SK-N-SH (cell line): ENCODE measurements around the gene LMO7. TPM values are rescaled to one million over a fixed set of nuclear protein-coding genes. Genes with fewer than 3 reads are reported as not detected.

Experiments
- CTCF ChIA-PET: fragments of 300-600, 350-600 bp; formaldehyde crosslinking; extraction: SDS; loops from one replicate; lab custom pipeline; 2021; lab: Yijun Ruan, JAX
- POLR2A ChIA-PET: fragments of 350-600 bp; sonication (Branson Sonifier 250); formaldehyde crosslinking; extraction: SDS; loops from one replicate; lab custom pipeline; 2020; ENCODE audit warnings: antibody characterized with exemption, inconsistent platforms; lab: Yijun Ruan, JAX
- DNase-seq: peaks from one replicate; pipeline ENCODE4 v3.0.0; 2012
- H2AFZ ChIP-seq: fragments of 200-600 bp; sonication (generic); 2 replicates; pipeline ENCODE4 v1.8.1; 2016; ENCODE audit warnings: antibody characterized with exemption, mild to moderate bottlenecking, low read depth
- H3F3A ChIP-seq: fragments of 200-600 bp; sonication (generic); replicated peaks from 2 replicates; pipeline ENCODE3; 2016; ENCODE audit warnings: antibody characterized with exemption, mild to moderate bottlenecking; ENCODE audit not compliant: insufficient read depth
- H3K27ac ChIP-seq, 2 experiments: fragments of 200-500 bp in 1 of 2; fragments of 200-600 bp in 1 of 2; sonication (Bioruptor generic) in 1 of 2; sonication (generic), shearing (Covaris generic) in 1 of 2; 2 replicates each; pipeline versions ENCODE4 v1.5.1 to v1.6.1; 2014 to 2016; ENCODE audit warnings: low read depth in 2 of 2, inconsistent platforms in 1 of 2, low read length in 1 of 2, mild to moderate bottlenecking in 1 of 2, mixed read lengths in 1 of 2
- H3K27me3 ChIP-seq: fragments of 200-600 bp; sonication (generic), shearing (Covaris generic); 2 replicates; pipeline ENCODE4 v1.6.1; 2016; ENCODE audit warnings: mixed run types; ENCODE audit not compliant: insufficient read depth
- H3K36me3 ChIP-seq, 2 experiments: fragments of 200-500 bp in 1 of 2; fragments of 200-600 bp in 1 of 2; sonication (Bioruptor generic) in 1 of 2; sonication (generic) in 1 of 2; replicated peaks in 1 of 2; 2 replicates each; pipeline versions ENCODE3 to v1.5.1; 2014 to 2016; ENCODE audit warnings: low read length in 1 of 2, mild to moderate bottlenecking in 1 of 2; ENCODE audit not compliant: insufficient read depth in 2 of 2, control insufficient read depth in 1 of 2
- H3K4me1 ChIP-seq, 2 experiments: fragments of 200-500 bp in 1 of 2; fragments of 200-600 bp in 1 of 2; sonication (Bioruptor generic) in 1 of 2; sonication (generic), shearing (Covaris generic) in 1 of 2; 2 replicates each; pipeline versions ENCODE4 v1.5.1 to v1.6.1; 2014 to 2016; ENCODE audit warnings: low read depth in 1 of 2, low read length in 1 of 2, mixed run types in 1 of 2; ENCODE audit not compliant: insufficient read depth in 2 of 2, control insufficient read depth in 1 of 2
- H3K4me2 ChIP-seq: fragments of 200-600 bp; sonication (generic), shearing (Covaris generic); 2 replicates; pipeline ENCODE4 v1.6.1; 2017; ENCODE audit warnings: mixed run types
- H3K4me3 ChIP-seq, 2 experiments: fragments of 200-500 bp in 1 of 2; fragments of 200-600 bp in 1 of 2; sonication (Bioruptor generic) in 1 of 2; sonication (generic), shearing (Covaris generic) in 1 of 2; 2 replicates each; pipeline versions ENCODE4 v1.5.1 to v1.8.1; 2014 to 2016; ENCODE audit warnings: low read depth in 2 of 2, inconsistent platforms in 1 of 2, low read length in 1 of 2, mild to moderate bottlenecking in 1 of 2, mixed read lengths in 1 of 2, moderate library complexity in 1 of 2
- H3K79me2 ChIP-seq: fragments of 200-600 bp; sonication (generic); 2 replicates; pipeline ENCODE4 v1.8.1; 2017; ENCODE audit warnings: mild to moderate bottlenecking; ENCODE audit not compliant: insufficient read depth
- H3K9ac ChIP-seq: fragments of 200-600 bp; sonication (generic); 2 replicates; pipeline ENCODE4 v1.6.1; 2017; ENCODE audit warnings: mixed run types
- H3K9me2 ChIP-seq: fragments of 200-600 bp; sonication (generic); 2 replicates; pipeline ENCODE4 v1.6.1; 2017; ENCODE audit warnings: mixed run types
- H3K9me3 ChIP-seq: fragments of 200-600 bp; sonication (generic); 2 replicates; pipeline ENCODE4 v1.6.1; 2017; ENCODE audit warnings: mixed run types, mild to moderate bottlenecking, moderate library complexity
- H4K20me1 ChIP-seq: fragments of 200-600 bp; sonication (generic); 2 replicates; pipeline ENCODE4 v1.6.1; 2017; ENCODE audit warnings: mild to moderate bottlenecking, mixed run types; ENCODE audit not compliant: insufficient read depth
- ELF1 ChIP-seq: IDR thresholded peaks from 2 replicates; pipeline ENCODE4 v1.4.0; 2012
- FOSL2 ChIP-seq: IDR thresholded peaks from 2 replicates; pipeline ENCODE4 v1.4.0; 2012; ENCODE audit warnings: low read depth, mild to moderate bottlenecking, moderate library complexity, borderline replicate concordance
- MEF2A ChIP-seq: IDR thresholded peaks from 2 replicates; pipeline ENCODE4 v1.4.0; 2012; ENCODE audit warnings: low read depth, borderline replicate concordance
- NFIC ChIP-seq: IDR thresholded peaks from 2 replicates; pipeline ENCODE4 v1.4.0; 2012; ENCODE audit warnings: borderline replicate concordance
- NRF1 ChIP-seq: IDR thresholded peaks from 2 replicates; pipeline ENCODE4 v1.6.1; 2012; ENCODE audit warnings: low read depth, mild to moderate bottlenecking, low read length
- RXRA ChIP-seq: IDR thresholded peaks from 2 replicates; pipeline ENCODE4 v1.4.0; 2012; ENCODE audit warnings: low read depth, mild to moderate bottlenecking, borderline replicate concordance
- SIN3A ChIP-seq: IDR thresholded peaks from 2 replicates; pipeline ENCODE4 v1.6.1; 2012; ENCODE audit warnings: low read depth, mild to moderate bottlenecking, low read length, moderate library complexity, borderline replicate concordance
- WGBS: methylation state at CpG from one replicate; pipeline ENCODE4 v1.1.6; 2017; ENCODE audit warnings: low lambda C conversion rate; 5-methylcytosine and 5-hydroxymethylcytosine counted together
- polyA plus RNA-seq, 3 experiments: library from polyadenylated mRNA; depleted of rRNA; stranded (reverse); fragments of >200 nt; gene quantifications; 2 replicates each; pipeline ENCODE4 v1.2.3, GENCODE V29; 2012
- TF ChIP-seq, protein P1 (sequence below): IDR thresholded peaks from 2 replicates; pipeline ENCODE4 v1.6.1; 2012; ENCODE audit warnings: mild to moderate bottlenecking, low read depth, low read length, moderate library complexity

The LMO7 gene
- polyA plus RNA-seq, 1 of the 3 experiments (the other 2 are of a cell fraction) = 83.6 TPM

DNA sequence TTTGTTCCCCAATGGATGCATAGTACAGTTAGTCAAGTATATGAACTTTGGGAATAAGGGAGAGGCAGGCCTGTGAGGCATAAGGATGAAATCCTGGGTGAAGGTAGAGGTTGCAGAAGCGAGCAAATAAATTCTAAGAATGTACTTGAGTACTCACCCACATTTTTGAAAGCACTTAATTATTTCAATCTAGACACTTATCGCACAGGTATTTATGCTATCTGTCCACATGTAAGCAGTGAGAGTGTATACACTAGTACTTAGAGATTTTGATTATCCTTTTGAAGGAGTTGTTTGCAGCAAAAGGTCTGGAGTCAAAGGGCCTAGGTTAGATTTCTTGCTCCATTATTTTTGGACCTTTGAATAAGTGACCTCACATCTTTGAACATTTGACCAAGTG, 77.7 kb downstream of the LMO7 start:
- DNase-seq = no peak
- no peak overlapping the region for H3K4me3 ChIP-seq
- 98% methylated on average over 2 of the region's 2 CpGs for WGBS
- no peak overlapping the region for H3K4me2 ChIP-seq
- H2AFZ ChIP-seq = no peak overlapping the region
- no peaks in the 10 kb centered on the region for H3K9me2 ChIP-seq
- peaks cover 39% of the 10 kb centered on the region for H3F3A ChIP-seq
- peaks cover 95% of the 10 kb centered on the region for H3K79me2 ChIP-seq
- H4K20me1 ChIP-seq = peaks cover 80% of the 10 kb centered on the region
- H3K27me3 ChIP-seq = no peaks in the 10 kb centered on the region
- no peak overlapping the region for H3K9ac ChIP-seq
- TF ChIP-seq MEF2A (no peak), SIN3A (no peak), ELF1 (no peak)
- peaks cover 11 to 22% of the 10 kb centered on the region in 2 experiments for H3K36me3 ChIP-seq
- no peaks in the 10 kb centered on the region for H3K9me3 ChIP-seq
- CTCF ChIA-PET = interaction anchor here (2.8 kb wide), 1 partner anchor 18 kb away, joined by 19 read pairs; no protein-coding TSS in a partner anchor
- POLR2A ChIA-PET = no interaction called here
- H3K27ac ChIP-seq = peak overlapping the region in 1 of 2 experiments; percentile 94; a peak in 1 of 4 replicates
- peaks cover 0 to 22% of the 10 kb centered on the region in 2 experiments; a peak in 3 of 4 replicates for H3K4me1 ChIP-seq

DNA sequence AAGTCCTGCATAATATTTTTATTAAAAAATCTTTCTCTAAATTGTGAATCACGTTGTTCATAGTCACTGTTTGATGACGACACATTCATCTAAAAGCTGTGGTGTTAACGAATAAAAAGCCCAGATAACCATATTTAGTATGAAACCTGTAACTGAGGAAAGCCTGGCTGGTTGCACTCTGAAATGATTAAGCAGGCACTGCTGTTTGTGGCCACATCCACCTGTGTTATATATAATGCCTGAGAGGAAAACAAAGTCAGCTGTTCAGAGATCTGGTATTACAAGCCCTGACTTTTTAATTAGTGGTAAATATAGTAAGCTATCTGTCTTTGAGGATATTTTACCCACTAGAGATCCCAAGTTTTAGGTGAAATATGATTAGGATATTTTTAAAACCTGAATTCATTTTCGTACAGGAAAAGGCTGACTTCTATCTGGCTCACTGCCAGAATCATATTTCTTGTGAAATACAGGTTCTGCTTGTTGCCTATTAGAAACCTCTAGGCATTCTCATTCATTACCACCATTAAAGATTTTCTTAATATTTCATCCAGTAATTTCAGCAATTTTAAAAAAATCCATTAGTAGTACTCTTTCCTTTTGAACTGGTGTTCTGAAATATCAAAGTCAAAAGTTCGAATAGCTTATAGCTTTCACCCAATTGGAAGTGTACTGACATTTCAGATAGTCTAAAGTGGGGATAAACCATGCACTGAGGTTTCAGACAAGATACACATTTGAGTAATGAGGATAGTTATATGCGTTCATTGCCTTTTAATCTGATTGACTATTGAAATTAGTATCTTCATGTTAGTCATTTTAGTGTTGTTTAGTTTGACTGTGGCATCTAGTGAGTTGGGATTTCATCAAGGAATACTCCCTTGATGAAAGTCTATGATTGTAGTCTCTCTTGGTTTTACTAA, 79.7 kb downstream of the LMO7 start:
- no peak for DNase-seq
- no peaks in the 10 kb centered on the region for H3K9me2 ChIP-seq
- POLR2A ChIA-PET = no interaction called here
- H3K9me3 ChIP-seq = no peaks in the 10 kb centered on the region
- WGBS = 75% methylated on average over 6 of the region's 6 CpGs
- peaks cover 95% of the 10 kb centered on the region for H3K79me2 ChIP-seq
- H3K4me3 ChIP-seq = no peak overlapping the region; a peak in 1 of 4 replicates
- H3K4me1 ChIP-seq = peaks cover 0 to 22% of the 10 kb centered on the region in 2 experiments; a peak in 3 of 4 replicates
- peaks cover 14 to 40% of the 10 kb centered on the region in 2 experiments for H3K36me3 ChIP-seq
- peak overlapping the region; percentile 58 to 94; a peak in 3 of 4 replicates for H3K27ac ChIP-seq
- H4K20me1 ChIP-seq = peaks cover 88% of the 10 kb centered on the region
- CTCF ChIA-PET = interaction anchor here (1.0 to 2.8 kb wide), 3 partner anchors 10 to 154 kb away, joined by 4 to 19 read pairs (median 4); no protein-coding TSS in a partner anchor
- TF ChIP-seq NRF1 (no peak), RXRA (no peak), FOSL2 (no peak), SIN3A (no peak), NFIC (peak; percentile 63; the same call in 1 of the 2 replicates)
- TF ChIP-seq, protein P1, sequence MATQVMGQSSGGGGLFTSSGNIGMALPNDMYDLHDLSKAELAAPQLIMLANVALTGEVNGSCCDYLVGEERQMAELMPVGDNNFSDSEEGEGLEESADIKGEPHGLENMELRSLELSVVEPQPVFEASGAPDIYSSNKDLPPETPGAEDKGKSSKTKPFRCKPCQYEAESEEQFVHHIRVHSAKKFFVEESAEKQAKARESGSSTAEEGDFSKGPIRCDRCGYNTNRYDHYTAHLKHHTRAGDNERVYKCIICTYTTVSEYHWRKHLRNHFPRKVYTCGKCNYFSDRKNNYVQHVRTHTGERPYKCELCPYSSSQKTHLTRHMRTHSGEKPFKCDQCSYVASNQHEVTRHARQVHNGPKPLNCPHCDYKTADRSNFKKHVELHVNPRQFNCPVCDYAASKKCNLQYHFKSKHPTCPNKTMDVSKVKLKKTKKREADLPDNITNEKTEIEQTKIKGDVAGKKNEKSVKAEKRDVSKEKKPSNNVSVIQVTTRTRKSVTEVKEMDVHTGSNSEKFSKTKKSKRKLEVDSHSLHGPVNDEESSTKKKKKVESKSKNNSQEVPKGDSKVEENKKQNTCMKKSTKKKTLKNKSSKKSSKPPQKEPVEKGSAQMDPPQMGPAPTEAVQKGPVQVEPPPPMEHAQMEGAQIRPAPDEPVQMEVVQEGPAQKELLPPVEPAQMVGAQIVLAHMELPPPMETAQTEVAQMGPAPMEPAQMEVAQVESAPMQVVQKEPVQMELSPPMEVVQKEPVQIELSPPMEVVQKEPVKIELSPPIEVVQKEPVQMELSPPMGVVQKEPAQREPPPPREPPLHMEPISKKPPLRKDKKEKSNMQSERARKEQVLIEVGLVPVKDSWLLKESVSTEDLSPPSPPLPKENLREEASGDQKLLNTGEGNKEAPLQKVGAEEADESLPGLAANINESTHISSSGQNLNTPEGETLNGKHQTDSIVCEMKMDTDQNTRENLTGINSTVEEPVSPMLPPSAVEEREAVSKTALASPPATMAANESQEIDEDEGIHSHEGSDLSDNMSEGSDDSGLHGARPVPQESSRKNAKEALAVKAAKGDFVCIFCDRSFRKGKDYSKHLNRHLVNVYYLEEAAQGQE = no peak
- H2AFZ ChIP-seq = no peak overlapping the region
- H3F3A ChIP-seq = peaks cover 39% of the 10 kb centered on the region
- H3K9ac ChIP-seq = peak overlapping the region; percentile 8; the same call in 1 of the 2 replicates
- peak overlapping the region; percentile 25; the same call in 1 of the 2 replicates for H3K4me2 ChIP-seq
- no peaks in the 10 kb centered on the region for H3K27me3 ChIP-seq
